ENCODE results near the gene ID1. TPM values are rescaled to one million over a fixed set of nuclear protein-coding genes. Genes with fewer than 3 reads are reported as not detected.

Gene ID1
- total and polyA plus RNA-seq, 2 of the 13 experiments (the other 11 are each of a cell fraction or from before 2014, with no cell fraction given), result 320 to 419 TPM

GRCh38 chr20:31605902-31606803 lies 1.1 kb downstream of the ID1 start (continued):
- TF ChIP-seq NFE2L1 (CRISPR knock-in tag; IDR thresholded peaks at IDR 0.05; ENCODE audit: borderline replicate concordance), result no peak
- TF ChIP-seq PBX3 (CRISPR knock-in tag; IDR thresholded peaks at IDR 0.05; ENCODE audit: borderline replicate concordance), result peak; percentile 61; the same call in 1 of the 2 replicates
- TF ChIP-seq CEBPG (CRISPR knock-in tag; IDR thresholded peaks at IDR 0.05), result no peak
- TF ChIP-seq NFATC3 (CRISPR knock-in tag; IDR thresholded peaks at IDR 0.05), result peak; percentile 14; the same call in 1 of the 2 replicates
- TF ChIP-seq RXRB (CRISPR knock-in tag; IDR thresholded peaks at IDR 0.05; ENCODE audit: borderline replicate concordance), result peak; percentile 16; the same call in 1 of the 2 replicates
- peak; percentile 27; the same call in 1 of the 2 replicates for TF ChIP-seq ELF1 (CRISPR knock-in tag; IDR thresholded peaks at IDR 0.05)
- TF ChIP-seq ZSCAN25 (CRISPR knock-in tag; IDR thresholded peaks at IDR 0.05), result 0 out of 2 replicates have a peak, but pooled peaks have one; percentile 34
- TF ChIP-seq HCFC1 (IDR thresholded peaks at IDR 0.05; ENCODE audit: low read depth, low read length), result no peak
- no peak for TF ChIP-seq ZNF589 (CRISPR knock-in tag; conservative IDR thresholded peaks at IDR 0.05)
- TF ChIP-seq HDAC1 (CRISPR knock-in tag; IDR thresholded peaks at IDR 0.05), result peak; percentile 5; the same call in 1 of the 2 replicates
- TF ChIP-seq ZNF431 (CRISPR knock-in tag; IDR thresholded peaks at IDR 0.05; ENCODE audit: borderline replicate concordance, low read depth), result 0 out of 2 replicates have a peak, but pooled peaks have one; percentile 21
- no peak for TF ChIP-seq SRSF9 (IDR thresholded peaks at IDR 0.05; ENCODE audit: borderline replicate concordance, insufficient read depth, low read depth, low read length, poor library complexity, severe bottlenecking)
- TF ChIP-seq BATF2 (CRISPR knock-in tag; IDR thresholded peaks at IDR 0.05), result no peak; the same call in none of the 2 replicates
- no peak for TF ChIP-seq GATAD2A (CRISPR knock-in tag; IDR thresholded peaks at IDR 0.05)
- no peak for TF ChIP-seq ARNT (IDR thresholded peaks at IDR 0.05)
- 0 out of 2 replicates have a peak, but pooled peaks have one; percentile 64 for TF ChIP-seq IRF1 (CRISPR knock-in tag; IDR thresholded peaks at IDR 0.05; ENCODE audit: low read depth)
- no peak for TF ChIP-seq SOX6 (IDR thresholded peaks at IDR 0.05)
- TF ChIP-seq SOX6 (CRISPR knock-in tag; IDR thresholded peaks at IDR 0.05), result no peak
- peak; percentile 59; the same call in 1 of the 2 replicates for TF ChIP-seq THYN1 (CRISPR knock-in tag; IDR thresholded peaks at IDR 0.05; ENCODE audit: borderline replicate concordance, low read depth)
- TF ChIP-seq MTERF4 (CRISPR knock-in tag; IDR thresholded peaks at IDR 0.05), result no peak
- no peak for TF ChIP-seq BRF2 (CRISPR knock-in tag; IDR thresholded peaks at IDR 0.05)
- peak; percentile 48 for TF ChIP-seq MEIS2 (CRISPR knock-in tag; IDR thresholded peaks at IDR 0.05)
- no peak for TF ChIP-seq NBN (conservative IDR thresholded peaks at IDR 0.05)
- peak; percentile 84; the same call in 1 of the 2 replicates for TF ChIP-seq ZFP82 (CRISPR knock-in tag; IDR thresholded peaks at IDR 0.05; ENCODE audit: borderline replicate concordance)
- no peak; the same call in none of the 2 replicates for TF ChIP-seq SMAD9 (CRISPR knock-in tag; IDR thresholded peaks at IDR 0.05)
- TF ChIP-seq KDM2A (CRISPR knock-in tag; IDR thresholded peaks at IDR 0.05; ENCODE audit: borderline replicate concordance, low read depth), result peak; percentile 7; the same call in 1 of the 2 replicates

Measured in HepG2 (cell line).